GM18499 (cell line): ENCODE measurements around the gene ACSS1.

Experiments used
- ATAC-seq: cut with Tn5 transposase; IDR thresholded peaks from one replicate; pipeline ENCODE4 v1.9.1; 2021; ENCODE audit warnings: moderate number of reproducible peaks; ENCODE audit not compliant: insufficient read depth, unreplicated experiment

ACSS1 gene

GRCh38 chr20:25048519-25048952, 9.4 kb downstream of the ACSS1 start:
- no peak for ATAC-seq

- no peak for ATAC-seq
These were observed 10.2 kb downstream of the ACSS1 start for GRCh38 chr20:25047766-25048165.

GRCh38 chr20:25046736-25047666, 10.9 kb downstream of the ACSS1 start:
- no peak for ATAC-seq

GRCh38 chr20:25046181-25046641, 11.7 kb downstream of the ACSS1 start:
- ATAC-seq: no peak

GRCh38 chr20:25045343-25045712, 12.6 kb downstream of the ACSS1 start:
- no peak for ATAC-seq

- ATAC-seq: no peak
These were observed 13.1 kb downstream of the ACSS1 start for GRCh38 chr20:25044660-25045342.

GRCh38 chr20:25044261-25044560, 13.7 kb downstream of the ACSS1 start:
- ATAC-seq: no peak

- no peak for ATAC-seq
These were observed 14.3 kb downstream of the ACSS1 start for GRCh38 chr20:25043499-25044260.

GRCh38 chr20:25042531-25043498, 15.1 kb downstream of the ACSS1 start:
- peak; percentile 73 for ATAC-seq

- no peak for ATAC-seq
These were observed 16.0 kb downstream of the ACSS1 start for GRCh38 chr20:25041813-25042530.

- no peak for ATAC-seq
These were observed 17.5 kb downstream of the ACSS1 start for GRCh38 chr20:25040438-25040831.

GRCh38 chr20:25039697-25040437, 18.1 kb downstream of the ACSS1 start:
- ATAC-seq: no peak

GRCh38 chr20:25038591-25039015, 19.3 kb downstream of the ACSS1 start:
- no peak for ATAC-seq

- no peak for ATAC-seq
These were observed 19.9 kb downstream of the ACSS1 start for GRCh38 chr20:25038103-25038410.

GRCh38 chr20:25037288-25038102, 20.4 kb downstream of the ACSS1 start:
- ATAC-seq: no peak

GRCh38 chr20:25036331-25036936, 21.5 kb downstream of the ACSS1 start:
- ATAC-seq: no peak

GRCh38 chr20:25035921-25036320, 22.0 kb downstream of the ACSS1 start:
- ATAC-seq: no peak
